GM21825 (cell line): Measurements from ENCODE around the gene RELN.

Experiments
- ATAC-seq: cut with Tn5 transposase; IDR thresholded peaks from one replicate; pipeline ENCODE4 v1.9.1; 2021; ENCODE audit warnings: mild to moderate bottlenecking, moderate library complexity; ENCODE audit not compliant: unreplicated experiment

Gene RELN

GRCh38 chr7:103592844-103593243 lies 396.6 kb downstream of the RELN start:
- ATAC-seq, result no peak

- no peak for ATAC-seq
These were observed 397.3 kb downstream of the RELN start for GRCh38 chr7:103592187-103592586.

GRCh38 chr7:103580031-103580430 lies 409.4 kb downstream of the RELN start:
- no peak for ATAC-seq

DNA sequence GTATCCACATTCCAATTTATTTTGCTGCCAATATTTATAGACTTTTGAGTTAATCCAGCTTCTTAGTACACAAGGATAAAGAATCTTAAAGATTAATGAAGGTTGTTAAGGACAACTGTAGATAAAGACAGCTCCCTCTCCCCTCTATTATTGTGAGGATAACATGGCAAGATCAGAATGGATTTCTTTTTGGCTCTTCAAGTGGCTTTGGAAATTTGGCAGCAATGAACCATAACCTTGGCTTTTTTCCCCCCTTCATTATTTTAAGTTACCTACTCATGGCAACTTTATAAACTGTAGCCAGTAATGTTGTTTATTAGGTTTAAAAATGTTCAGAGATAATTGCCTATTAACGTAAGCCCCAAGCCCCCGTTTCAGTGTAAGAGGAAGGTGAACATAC lies 412.4 kb downstream of the RELN start:
- ATAC-seq, result no peak

DNA sequence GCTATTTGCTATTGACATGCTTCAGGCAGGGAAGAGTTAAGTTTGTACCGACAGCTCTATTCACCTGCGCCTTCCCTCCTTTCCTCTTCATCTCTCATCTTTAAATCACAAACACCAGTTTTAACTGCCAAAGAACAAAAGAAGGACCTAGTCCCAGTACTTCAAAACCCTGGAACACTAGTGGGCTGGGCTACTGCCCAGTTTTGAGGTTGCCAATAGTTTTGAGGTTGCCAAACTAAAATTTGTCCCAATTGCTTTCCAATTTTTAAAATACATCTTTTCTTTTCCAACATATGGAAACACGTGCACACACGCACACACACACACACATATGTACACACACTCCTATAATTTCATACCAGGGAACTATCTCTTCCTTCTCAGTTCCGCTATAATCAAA lies 412.8 kb downstream of the RELN start:
- no peak for ATAC-seq

GRCh38 chr7:103574576-103574975 lies 414.9 kb downstream of the RELN start:
- ATAC-seq, result no peak

GRCh38 chr7:103573479-103574058 lies 415.9 kb downstream of the RELN start:
- ATAC-seq, result no peak

GRCh38 chr7:103571586-103571985 lies 417.9 kb downstream of the RELN start:
- no peak for ATAC-seq

DNA sequence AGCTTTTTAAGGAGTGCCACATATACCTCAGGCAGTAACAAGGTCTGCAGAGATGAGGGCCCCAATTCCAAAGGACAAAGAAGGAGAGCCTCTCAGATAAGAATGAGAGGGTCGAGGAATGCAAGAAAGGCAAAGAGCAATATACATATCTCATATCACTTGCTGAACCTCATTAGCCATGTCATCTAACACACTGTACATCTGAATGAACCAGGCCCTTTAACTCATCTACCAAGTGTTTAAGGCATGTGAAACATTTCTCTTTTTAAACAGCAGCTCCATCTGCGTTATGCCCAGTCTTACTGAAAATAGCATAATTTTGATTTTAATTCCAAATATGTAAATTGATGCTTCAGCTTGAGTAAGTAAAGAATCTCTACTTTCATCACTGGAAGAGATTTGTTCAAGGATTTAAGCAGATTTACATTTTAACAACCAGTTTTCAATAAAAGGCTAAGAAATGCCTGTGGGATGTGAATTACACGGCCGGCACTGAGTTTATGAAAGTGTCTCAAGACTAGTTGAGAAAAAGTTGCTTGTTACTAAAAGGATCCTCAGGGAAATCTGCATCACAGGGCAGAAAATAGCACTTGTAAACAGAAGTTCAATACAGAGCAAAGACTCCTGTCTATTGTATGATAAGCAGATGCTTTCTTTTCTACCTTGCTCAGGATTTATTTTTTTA lies 419.7 kb downstream of the RELN start:
- no peak for ATAC-seq

DNA sequence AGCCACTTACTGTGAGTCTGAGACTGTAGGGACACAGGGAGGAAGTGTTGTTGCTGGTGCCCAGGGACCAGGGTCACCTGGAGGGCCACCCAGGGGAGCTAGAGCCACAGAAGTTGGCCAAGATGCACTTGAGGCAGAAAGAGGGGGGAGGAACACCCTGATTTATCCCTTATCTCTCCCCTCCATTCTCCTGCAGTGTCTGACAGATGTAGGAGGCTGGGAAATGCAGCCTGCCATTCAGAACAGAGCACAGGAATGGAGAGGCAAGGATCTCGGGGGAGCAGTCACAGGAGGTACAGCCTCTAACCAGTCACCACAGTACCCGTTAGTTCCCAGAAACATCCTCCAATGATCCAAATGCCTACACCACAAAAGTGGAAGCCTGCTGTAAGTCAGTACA lies 425.0 kb downstream of the RELN start:
- ATAC-seq, result no peak

DNA sequence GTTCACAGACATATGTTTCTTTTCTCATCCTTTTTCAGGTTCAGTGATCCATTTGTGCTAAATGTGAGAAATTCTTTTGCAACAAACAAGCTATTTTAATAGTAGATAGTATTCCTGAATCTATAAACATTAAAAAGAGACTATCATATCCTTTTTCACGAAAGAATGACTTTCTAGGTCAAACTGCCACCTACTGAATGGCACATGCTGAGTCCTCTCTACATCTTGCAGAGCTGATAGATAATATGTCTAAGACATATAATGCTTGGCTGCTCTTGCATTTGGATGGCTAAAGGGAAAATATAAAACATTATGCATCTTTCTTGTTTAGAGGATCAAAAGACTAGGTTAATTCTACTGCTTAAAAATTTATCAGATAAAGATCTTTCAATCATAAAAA lies 429.3 kb downstream of the RELN start:
- ATAC-seq, result no peak

GRCh38 chr7:103551016-103551415 lies 438.4 kb downstream of the RELN start:
- no peak for ATAC-seq

- no peak for ATAC-seq
These were observed 439.7 kb downstream of the RELN start for GRCh38 chr7:103549786-103550185.

DNA sequence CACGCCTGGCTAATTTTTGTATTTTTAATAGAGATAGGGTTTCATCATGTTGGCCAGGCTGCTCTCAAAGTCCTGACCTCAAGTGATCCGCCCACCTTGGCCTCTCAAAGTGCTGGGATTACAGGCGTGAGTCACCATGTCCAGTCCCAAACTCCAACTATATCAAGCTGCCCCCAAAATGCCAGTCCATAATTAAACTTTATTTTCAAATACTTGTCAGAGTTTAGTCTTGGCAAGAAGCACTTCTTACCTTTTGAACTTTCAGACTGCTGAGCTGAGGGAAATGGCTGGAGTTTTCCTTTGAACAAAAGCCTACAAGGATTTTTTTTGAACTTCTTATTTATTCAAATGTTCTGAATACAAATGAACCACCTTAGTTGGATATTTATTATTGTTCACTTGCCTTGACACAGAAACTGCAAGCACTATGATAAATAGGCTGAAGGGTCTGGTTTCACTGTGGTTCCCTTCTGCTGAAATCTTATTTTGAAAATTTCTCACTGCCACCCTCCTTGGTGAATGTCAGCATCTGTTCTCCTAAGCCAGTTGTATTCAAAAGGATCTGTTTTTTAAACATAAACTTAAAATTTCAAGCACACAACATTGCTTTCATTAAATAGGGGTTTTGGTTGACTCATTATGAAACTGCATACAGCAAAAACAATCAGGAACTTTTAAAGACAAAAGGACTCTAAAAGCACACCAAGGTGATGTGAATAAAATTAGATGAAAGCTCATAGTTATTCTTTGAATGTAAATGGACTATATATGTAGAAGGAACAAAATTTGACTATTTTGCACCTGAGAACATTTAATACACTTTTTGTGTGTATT lies 441.8 kb downstream of the RELN start:
- no peak for ATAC-seq

DNA sequence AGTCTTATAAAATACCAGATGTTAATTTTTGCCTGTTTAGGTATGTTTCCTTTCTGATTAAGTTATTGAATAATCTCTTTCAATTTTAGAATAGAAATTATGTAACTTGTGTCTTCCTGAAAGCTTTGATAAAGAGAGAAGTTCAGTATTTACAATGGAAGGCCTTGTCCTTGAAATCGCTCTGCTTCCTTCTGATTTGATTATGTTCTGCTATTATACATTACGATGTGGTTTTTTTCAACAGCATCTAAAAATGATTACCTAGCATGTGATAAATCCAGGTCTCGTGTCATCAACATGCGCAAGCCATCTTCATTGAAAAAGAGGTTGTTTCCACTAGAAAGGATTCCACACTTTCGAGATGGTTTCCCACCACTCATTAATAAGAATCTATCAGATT lies 447.0 kb downstream of the RELN start:
- no peak for ATAC-seq

DNA sequence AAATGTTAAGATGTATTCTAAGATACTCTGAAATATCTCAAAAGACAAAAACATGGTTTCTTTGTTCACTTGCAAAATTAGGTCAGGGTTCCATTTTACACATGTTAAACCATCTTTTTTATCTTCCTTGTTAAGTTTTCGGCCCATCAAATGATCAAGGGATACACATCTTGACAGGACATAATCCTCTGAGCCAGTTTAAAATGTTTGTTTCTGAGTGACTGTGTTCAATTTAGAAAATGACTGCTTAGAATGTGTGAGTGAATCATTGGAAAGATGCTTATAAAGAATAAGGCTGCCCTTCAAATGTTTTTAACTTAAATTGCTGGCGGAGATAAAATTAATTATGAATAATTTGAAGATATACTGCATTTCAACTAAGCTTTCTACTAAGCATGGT lies 447.5 kb downstream of the RELN start:
- no peak for ATAC-seq

DNA sequence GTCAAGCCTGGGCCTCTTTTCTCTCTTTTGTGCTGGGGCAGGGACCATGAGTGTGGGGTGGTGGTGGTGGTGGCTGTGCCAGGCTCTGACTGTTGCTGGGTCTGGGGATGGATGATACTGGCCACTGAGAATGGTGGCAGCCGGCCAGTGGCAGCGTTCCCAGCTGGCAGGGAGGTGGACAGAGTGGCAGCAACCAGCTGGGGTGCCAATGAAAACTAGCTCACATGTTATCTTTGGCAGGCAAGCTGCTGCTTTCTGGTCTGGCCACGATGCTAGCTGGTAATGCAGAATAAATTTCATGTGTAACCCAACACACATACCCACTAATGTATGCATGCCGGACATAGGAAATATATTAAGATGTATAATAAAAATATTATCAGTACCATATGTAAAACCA lies 448.4 kb downstream of the RELN start:
- ATAC-seq, result no peak

GRCh38 chr7:103540338-103540737 lies 449.1 kb downstream of the RELN start:
- ATAC-seq, result no peak

DNA sequence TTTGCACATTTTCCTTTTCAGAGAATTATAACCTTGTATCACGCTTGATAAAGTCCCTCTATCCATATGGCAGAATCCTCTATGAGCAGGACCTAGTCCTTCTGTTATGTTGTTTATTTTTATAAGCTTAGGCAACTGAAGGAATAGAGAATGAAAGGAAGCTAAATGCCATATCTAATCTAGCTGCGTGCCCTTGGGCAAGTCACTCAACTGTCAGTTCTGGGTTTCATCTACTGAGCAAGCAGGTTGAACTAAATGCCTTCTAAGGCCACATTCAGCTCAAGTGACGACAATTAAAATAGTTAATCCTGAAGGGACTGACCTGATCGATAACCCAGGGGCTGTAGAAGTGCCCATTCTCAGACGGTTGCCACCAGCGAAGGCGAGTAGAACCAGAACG lies 449.6 kb downstream of the RELN start:
- no peak for ATAC-seq

GRCh38 chr7:103538964-103539709 lies 450.3 kb downstream of the RELN start:
- no peak for ATAC-seq

DNA sequence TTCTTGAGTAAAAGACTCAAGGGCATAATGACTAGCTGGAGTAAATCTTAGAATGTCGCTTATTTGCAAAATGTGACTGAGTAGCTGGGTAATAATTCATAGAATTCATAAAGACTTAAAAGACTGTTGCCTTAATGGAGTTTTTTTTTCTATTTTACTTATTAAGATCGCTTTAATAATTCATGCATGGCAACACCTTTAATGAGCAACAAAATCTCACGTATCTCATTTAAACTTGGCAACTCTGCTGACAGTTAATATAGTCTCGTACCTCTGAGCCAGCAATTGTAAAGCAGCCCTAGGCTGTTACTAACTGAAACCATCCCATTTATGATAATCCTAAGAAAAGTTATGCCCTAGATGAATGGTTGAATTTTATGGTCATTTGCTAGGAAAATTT lies 455.7 kb downstream of the RELN start:
- ATAC-seq, result no peak
